H54 (cell line): ENCODE measurements around the gene SPRR2F.
"Not testable (repeated sequence)": the region's sequence is repeated elsewhere in the genome, so short reads cannot be mapped to it uniquely, and the experiment has no call there.

Experiments used
- DNase-seq: peaks from one replicate; pipeline ENCODE4 v3.0.0; 2011; ENCODE audit warnings: low spot score, mixed read lengths; ENCODE audit not compliant: insufficient read length
- FAIRE-seq: peaks from 3 replicates; lab custom pipeline; 2011; peaks lifted over from hg19 to GRCh38; lab: Jason Lieb, UNC
- POLR2A ChIP-seq: IDR thresholded peaks from 2 replicates; pipeline ENCODE4 v1.6.1; 2011; ENCODE audit warnings: low read depth, mild to moderate bottlenecking, low read length

SPRR2F gene

GRCh38 chr1:153113416-153113815, at the start of gene SPRR2F:
Gene SPRR2F (minus strand): TSS chr1:153113516. CDS start chr1:153112733, 783 bp downstream.
- DNase-seq (no peak), FAIRE-seq (no peak)
- TF ChIP-seq POLR2A: no peak

DNA sequence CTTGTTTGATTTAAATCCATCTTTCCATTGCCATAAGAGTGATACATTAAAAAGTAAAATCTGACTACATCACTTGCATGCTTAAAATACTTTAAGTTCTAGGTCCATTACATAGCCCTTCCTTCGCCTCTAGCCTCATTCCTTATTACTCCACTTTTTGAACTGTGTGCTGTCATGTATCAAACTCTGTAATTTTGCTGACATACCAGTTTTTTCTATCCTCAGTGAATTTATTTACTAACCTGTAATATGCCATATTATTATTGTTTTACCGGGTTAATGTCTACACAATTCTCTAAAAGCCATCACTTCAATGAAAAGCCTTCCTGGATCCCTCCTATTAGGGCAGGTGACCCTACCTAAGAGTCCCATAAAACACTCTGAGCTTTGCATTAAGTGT, 42.2 kb upstream of the SPRR2F start:
- FAIRE-seq: no peak
- no peak for TF ChIP-seq POLR2A
- DNase-seq: no peak

GRCh38 chr1:153152481-153152880, 39.2 kb upstream of the SPRR2F start:
- no peak for TF ChIP-seq POLR2A
- FAIRE-seq (no peak), DNase-seq (no peak)

DNA sequence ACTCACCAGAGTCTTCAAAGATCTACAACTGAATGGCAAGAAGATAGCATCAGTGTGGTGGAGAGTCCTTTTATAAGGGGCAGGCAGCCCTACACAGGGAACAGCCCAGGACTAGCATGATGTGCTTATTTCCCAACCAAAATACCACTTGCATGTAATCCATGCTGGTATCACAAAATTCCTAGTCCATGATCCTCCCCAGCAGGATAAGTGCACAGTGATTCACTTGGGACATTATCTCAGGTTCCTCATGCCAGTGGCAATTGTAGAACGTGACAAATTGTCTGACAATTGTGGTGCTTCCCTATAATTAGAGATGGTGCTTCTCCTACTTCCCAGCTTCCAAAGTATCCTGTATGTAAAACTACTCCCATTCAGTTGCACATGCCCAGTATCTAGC, 37.5 kb upstream of the SPRR2F start, which contains the start of gene SPRR2G:
Gene SPRR2G, minus strand, starts transcription at position 45 of the 400 bp plus-strand sequence. CDS start 780 bp downstream, outside the sequence.
- no peak for TF ChIP-seq POLR2A
- FAIRE-seq: no peak
- DNase-seq: no peak

- no peak for TF ChIP-seq POLR2A
- no peak for FAIRE-seq
These were observed 28.1 kb upstream of the SPRR2F start for GRCh38 chr1:153141377-153141776.

DNA sequence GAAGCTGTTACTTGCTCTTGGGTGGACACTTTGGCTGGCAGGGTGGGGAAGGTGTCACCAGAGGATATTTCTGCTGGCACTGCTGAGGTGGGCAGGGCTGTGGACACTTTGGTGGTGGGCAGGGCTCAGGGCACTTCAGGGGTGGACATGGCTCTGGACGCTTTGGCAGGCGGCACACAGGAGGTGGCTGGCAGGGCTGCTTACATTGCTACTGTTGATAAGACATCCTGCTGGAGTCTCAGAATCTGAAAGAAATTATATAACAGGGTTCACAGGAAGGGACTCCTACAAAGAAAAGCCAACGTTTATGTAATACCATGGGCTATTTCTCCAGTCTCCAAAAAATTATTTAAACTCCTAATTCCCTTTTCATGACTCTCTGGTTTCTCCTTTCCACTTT, 27.2 kb upstream of the SPRR2F start:
- TF ChIP-seq POLR2A: no peak
- no peak for FAIRE-seq
- DNase-seq: no peak

More at GRCh38 chr1:153141377-153141776, 28.1 kb upstream of the SPRR2F start:
- no peak for DNase-seq

GRCh38 chr1:153133743-153134142, 20.4 kb upstream of the SPRR2F start:
- TF ChIP-seq POLR2A: no peak
- DNase-seq: no peak
- no peak for FAIRE-seq

- no peak for TF ChIP-seq POLR2A
- no peak for FAIRE-seq
- no peak for DNase-seq
These were observed 20.0 kb upstream of the SPRR2F start for GRCh38 chr1:153133267-153133666.

GRCh38 chr1:153128688-153129087, 15.4 kb upstream of the SPRR2F start:
- not testable (repeated sequence) for DNase-seq

DNA sequence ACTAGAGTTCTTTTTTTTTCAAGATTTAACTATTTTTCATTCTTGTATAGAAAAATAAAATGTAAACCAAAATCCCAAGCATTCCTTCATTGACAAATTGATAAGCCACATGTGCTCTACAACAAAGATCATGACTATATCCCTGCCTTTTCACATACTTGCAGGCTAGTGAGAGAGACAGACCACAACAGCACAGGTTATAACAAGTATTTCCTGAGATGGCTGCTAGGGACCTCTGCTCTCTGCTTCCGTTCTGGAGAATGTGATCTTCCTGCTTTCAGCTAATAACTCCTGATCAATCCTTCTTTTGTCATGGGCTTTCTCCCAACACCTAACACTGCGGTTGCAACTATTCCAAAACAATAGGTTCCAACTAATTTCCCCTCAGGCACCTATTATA, 14.0 kb upstream of the SPRR2F start:
- TF ChIP-seq POLR2A: no peak
- DNase-seq (no peak), FAIRE-seq (no peak)

More at GRCh38 chr1:153128688-153129087, 15.4 kb upstream of the SPRR2F start:
- FAIRE-seq: not testable (repeated sequence)

DNA sequence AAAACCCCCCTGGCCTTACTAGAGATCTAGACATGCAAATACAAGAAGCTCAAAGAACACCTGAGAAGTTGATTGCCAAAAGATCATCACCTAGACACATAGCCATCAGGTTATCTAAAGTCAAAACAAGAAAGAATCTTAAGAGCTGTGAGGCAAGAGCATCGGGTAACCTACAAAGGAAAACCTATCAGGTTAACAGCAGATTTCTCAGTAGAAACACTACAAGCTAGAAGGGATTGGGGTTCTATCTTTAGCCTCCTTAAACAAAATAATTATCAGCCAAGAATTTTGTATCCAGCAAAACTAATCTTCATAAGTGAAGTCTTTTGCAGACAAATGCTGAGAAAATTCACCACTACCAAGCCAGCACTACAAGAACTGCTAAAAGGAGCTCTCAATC, 12.2 kb upstream of the SPRR2F start:
- no peak for FAIRE-seq
- no peak for DNase-seq
- TF ChIP-seq POLR2A: no peak

DNA sequence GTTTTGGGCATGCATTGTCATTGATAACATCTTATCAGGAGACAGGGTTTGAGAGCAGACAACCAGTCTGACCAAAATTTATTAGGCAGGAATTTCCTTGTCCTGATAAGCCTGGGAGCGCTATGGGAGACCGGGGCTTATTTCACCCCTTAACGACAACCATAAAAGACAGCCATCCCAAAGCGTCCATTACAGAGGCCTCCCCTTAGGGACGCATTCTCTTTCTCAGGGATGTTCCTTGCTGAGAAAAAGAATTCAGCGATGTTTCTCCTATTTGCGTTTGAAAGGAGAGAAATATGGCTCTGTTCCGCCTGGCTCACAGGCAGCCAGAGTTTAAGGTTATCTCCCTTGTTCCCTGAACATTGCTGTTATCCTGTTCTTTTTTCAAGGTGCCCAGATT, 10.5 kb upstream of the SPRR2F start:
- not testable (repeated sequence) for FAIRE-seq, DNase-seq

DNA sequence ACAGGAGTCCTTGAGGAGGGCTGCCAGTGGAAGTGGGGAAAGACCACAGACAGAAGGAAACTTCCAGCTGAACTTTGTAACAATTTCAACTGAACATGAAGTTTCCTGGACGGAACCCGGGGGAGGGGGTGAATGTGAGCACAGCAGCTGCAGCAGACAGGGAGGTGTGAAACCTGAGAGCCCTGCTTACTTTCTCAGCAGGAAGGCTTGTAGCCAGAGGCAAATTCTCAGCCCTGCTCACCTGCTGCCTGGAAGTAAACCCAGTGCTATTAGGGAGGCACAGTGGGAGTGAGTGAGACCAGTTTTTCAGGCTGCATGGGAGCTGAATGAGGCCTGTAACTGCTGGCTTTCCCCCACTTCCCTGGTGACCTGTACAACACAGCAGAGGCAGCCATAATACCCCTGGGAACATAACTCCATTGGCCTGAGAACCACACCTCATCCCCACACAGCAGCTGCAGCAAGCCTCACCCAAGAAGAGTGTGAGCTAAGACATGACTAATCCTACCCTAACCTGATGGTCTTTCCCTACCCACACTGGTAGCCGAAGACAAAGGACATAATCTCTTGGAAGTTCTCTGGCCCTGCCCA, 9.6 kb upstream of the SPRR2F start:
- FAIRE-seq (no peak), DNase-seq (no peak)
- no peak for TF ChIP-seq POLR2A

GRCh38 chr1:153120945-153121344, 7.6 kb upstream of the SPRR2F start:
- FAIRE-seq: no peak

DNA sequence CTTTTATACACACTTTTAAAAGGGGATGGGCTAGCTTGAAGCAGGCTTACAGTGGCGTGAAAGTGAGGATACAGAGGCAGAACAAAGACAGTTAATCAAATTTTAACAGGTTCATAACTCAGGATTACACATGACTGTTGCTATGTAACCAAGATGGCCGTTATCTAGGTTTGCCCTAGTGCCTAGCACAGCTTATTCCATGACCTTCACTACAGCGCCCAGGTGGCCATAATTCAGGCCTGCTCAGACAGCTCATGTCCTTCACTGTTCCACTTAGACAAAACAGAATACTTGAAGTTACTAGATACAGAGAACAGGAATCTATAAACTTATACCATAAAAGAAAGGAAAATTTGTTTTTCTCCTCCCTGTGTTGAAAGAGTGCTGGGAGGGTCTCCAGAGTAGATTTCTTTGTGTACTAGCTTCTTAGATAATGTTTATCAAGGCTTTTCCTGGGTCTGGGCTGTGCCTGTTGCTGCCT, 6.2 kb upstream of the SPRR2F start:
- DNase-seq (no peak), FAIRE-seq (no peak)
- TF ChIP-seq POLR2A: no peak

More at GRCh38 chr1:153120945-153121344, 7.6 kb upstream of the SPRR2F start:
- no peak for DNase-seq
- no peak for TF ChIP-seq POLR2A

DNA sequence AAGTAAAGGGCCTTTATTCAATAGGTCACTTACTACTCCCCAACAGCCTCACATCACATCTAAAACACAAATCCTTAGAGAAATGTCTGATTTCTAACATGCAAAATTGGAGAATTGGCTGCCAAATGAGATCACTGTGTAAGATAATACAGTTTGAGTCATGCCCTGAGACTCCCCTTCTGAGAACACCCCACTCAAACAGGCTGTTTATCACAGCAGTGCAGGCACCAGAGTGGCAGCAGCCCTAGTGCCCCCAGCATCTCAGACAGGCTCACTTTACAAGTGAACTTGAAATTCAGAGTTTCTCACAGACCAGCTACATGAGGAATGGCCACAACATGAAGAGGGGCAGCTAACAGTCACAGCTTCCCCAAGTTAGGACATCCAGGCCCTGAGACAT, 1.9 kb upstream of the SPRR2F start:
- not testable (repeated sequence) for DNase-seq, FAIRE-seq

DNA sequence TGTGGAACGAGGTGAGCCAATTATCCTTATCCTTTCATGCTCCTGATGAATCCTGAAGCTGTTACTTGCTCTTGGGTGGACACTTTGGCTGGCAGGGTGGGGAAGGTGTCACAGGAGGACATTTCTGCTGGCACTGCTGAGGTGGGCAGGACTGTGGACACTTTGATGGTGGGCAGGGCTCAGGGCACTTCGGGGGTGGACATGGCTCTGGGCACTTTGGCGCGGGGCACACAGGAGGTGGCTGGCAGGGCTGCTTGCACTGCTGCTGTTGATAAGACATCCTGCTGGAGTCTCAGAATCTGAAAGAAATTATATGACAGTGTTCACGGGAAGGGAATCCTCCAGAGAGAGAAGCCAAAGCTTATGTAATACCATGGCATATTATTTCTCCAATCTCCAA, 862 bp downstream of the SPRR2F start:
- DNase-seq, FAIRE-seq: not testable (repeated sequence)
